ENCODE data around the gene SCFD2.

DNA sequence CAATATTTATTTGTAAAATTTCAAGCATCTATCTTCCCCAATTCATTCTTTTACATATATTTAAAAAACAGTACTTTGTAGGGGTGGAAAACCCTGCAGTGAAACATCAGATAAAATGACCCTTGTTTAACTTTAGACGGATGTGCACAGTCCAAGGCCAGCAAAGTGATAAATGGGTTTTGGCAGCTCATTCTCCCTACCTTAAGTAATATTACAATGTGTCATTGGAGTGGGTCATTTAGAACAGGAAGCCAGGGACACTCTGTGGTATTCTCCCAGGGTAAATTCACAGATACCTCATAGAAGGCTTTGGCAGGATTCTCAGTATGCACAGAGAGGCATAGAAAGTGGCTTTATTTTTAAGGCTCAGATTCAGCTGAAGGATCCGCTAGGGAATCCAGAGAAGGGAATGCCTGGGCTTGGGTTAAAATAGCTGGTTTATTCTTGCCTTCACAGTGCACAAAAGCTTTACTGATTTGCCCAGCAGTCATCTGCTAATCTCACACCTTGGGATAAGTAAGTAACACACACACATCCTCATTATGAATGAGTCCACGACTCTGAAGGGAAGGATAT, 297.0 kb downstream of the SCFD2 start:
- TF ChIP-seq EZH2 (IDR thresholded peaks at IDR 0.05; ENCODE audit: borderline replicate concordance, insufficient read depth, low read length, poor library complexity, severe bottlenecking) (no peak), CTCF (IDR thresholded peaks at IDR 0.05; ENCODE audit: poor library complexity, severe bottlenecking) (no peak)
